Large intestine (tissue), 3 donors: ENCODE measurements around the gene STAC2. TPM values are rescaled to one million over a fixed set of nuclear protein-coding genes. Genes with fewer than 3 reads are reported as not detected.

Source experiments
- DNase-seq, 2 donors: peaks; one replicate each; pipeline versions ENCODE4 v3.0.0 to v3.0.0-alpha.2; 2013
- H3K27ac ChIP-seq: one replicate; pipeline ENCODE4 v1.5.1; 2013; ENCODE audit warnings: low read length
- H3K27me3 ChIP-seq: 2 replicates; pipeline ENCODE4 v1.6.1; 2013; ENCODE audit warnings: low read length; ENCODE audit not compliant: control insufficient read depth, insufficient read depth
- H3K36me3 ChIP-seq: 2 replicates; pipeline ENCODE4 v1.6.1; 2013; ENCODE audit warnings: low read length; ENCODE audit not compliant: control insufficient read depth, insufficient read depth
- H3K4me1 ChIP-seq: one replicate; pipeline ENCODE4 v1.6.1; 2013; ENCODE audit warnings: low read length; ENCODE audit not compliant: control insufficient read depth, insufficient read depth
- H3K4me3 ChIP-seq: one replicate; pipeline ENCODE4 v1.5.1; 2013; ENCODE audit warnings: low read length
- H3K9me3 ChIP-seq: one replicate; pipeline ENCODE4 v1.6.1; 2013; ENCODE audit warnings: mild to moderate bottlenecking, low read depth, low read length, moderate library complexity; ENCODE audit not compliant: control insufficient read depth
- WGBS: methylation state at CpG from one replicate; pipeline ENCODE4 v1.1.5; 2013; ENCODE audit warnings: low lambda C conversion rate; ENCODE audit not compliant: insufficient coverage; 5-methylcytosine and 5-hydroxymethylcytosine counted together
- polyA plus RNA-seq: library from polyadenylated mRNA; unstranded; fragments of 120-200 nt; gene quantifications from one replicate; pipeline ENCODE4 v1.2.1, GENCODE V29; 2013

Gene STAC2
- polyA plus RNA-seq, 1 donor, result 0.61 TPM

- no peak overlapping the region for H3K27ac ChIP-seq
- no CpG with 5 or more reads among the region's 15 CpGs for WGBS
- DNase-seq, result peak; percentile 58 to 80
- H3K4me1 ChIP-seq, result peaks cover 11% of the 10 kb centered on the region
- peaks cover 5% of the 10 kb centered on the region for H3K9me3 ChIP-seq
- peak overlapping the region; percentile 60 for H3K4me3 ChIP-seq
- peaks cover 38% of the 10 kb centered on the region for H3K27me3 ChIP-seq
- no peaks in the 10 kb centered on the region for H3K36me3 ChIP-seq
These were observed 61.0 kb downstream of the STAC2 start for GRCh38 chr17:39164675-39165143.

- H3K9me3 ChIP-seq, result peaks cover 5% of the 10 kb centered on the region
- 40% methylated on average over 1 of the region's 2 CpGs for WGBS
- no peak for DNase-seq
- peaks cover 33% of the 10 kb centered on the region for H3K27me3 ChIP-seq
- peaks cover 11% of the 10 kb centered on the region for H3K4me1 ChIP-seq
- H3K4me3 ChIP-seq, result no peak overlapping the region
- H3K27ac ChIP-seq, result no peak overlapping the region
- no peaks in the 10 kb centered on the region for H3K36me3 ChIP-seq
These were observed 63.8 kb downstream of the STAC2 start for GRCh38 chr17:39161962-39162361.

Other genes starting within 250 kb of the STAC2 start
- 4.1 TPM for gene PLXDC1, start 74.3 kb downstream of the STAC2 start, polyA plus RNA-seq
- not detected for gene ARL5C, start 59.8 kb downstream of the STAC2 start, polyA plus RNA-seq
- gene CACNB1, start 28.3 kb downstream of the STAC2 start, polyA plus RNA-seq, result 5.5 TPM
- 2,491 TPM for gene RPL19, start 25.7 kb downstream of the STAC2 start, polyA plus RNA-seq
- 8.8 TPM for gene FBXL20, start 175.7 kb upstream of the STAC2 start, polyA plus RNA-seq
- 27.8 TPM for gene MED1, start 225.3 kb upstream of the STAC2 start, polyA plus RNA-seq
- 45.9 TPM for gene CDK12, start 235.5 kb upstream of the STAC2 start, polyA plus RNA-seq